CD8-positive, alpha-beta memory T cell (primary cell): ENCODE results near the gene NPSR1. TPM values are rescaled to one million over a fixed set of nuclear protein-coding genes. Genes with fewer than 3 reads are reported as not detected.

Experiments used
- CTCF ChIA-PET: fragments of 350-600 bp; sonication (Branson Sonifier 250); formaldehyde crosslinking; loops from one replicate; lab custom pipeline; 2021; ENCODE audit warnings: antibody characterized with exemption; lab: Charles Lee
- POLR2A ChIA-PET: fragments of 350-600 bp; sonication (Branson Sonifier 250); formaldehyde crosslinking; loops from one replicate; lab custom pipeline; 2021; ENCODE audit warnings: antibody characterized with exemption; lab: Charles Lee
- DNase-seq, 5 donors: peaks; one replicate each; pipeline versions ENCODE4 v3.0.0 to v3.0.0-alpha.2; 2020 to 2022; ENCODE audit warnings: mixed read lengths in 1 of 5
- H3K27ac ChIP-seq: one replicate; pipeline ENCODE4 v1.7.0; 2013; ENCODE audit warnings: low read depth, mild to moderate bottlenecking, low read length, moderate library complexity
- H3K27me3 ChIP-seq: 2 replicates; pipeline ENCODE4 v1.7.0; 2013; ENCODE audit warnings: low read length, mild to moderate bottlenecking; ENCODE audit not compliant: insufficient read depth, poor library complexity, severe bottlenecking
- H3K36me3 ChIP-seq: 2 replicates; pipeline ENCODE4 v1.7.0; 2013; ENCODE audit warnings: mild to moderate bottlenecking, low read length, moderate library complexity; ENCODE audit not compliant: insufficient read depth
- H3K4me1 ChIP-seq: 2 replicates; pipeline ENCODE4 v1.7.0; 2013; ENCODE audit warnings: mild to moderate bottlenecking, low read length, moderate library complexity; ENCODE audit not compliant: insufficient read depth
- H3K4me3 ChIP-seq: 2 replicates; pipeline ENCODE4 v1.7.0; 2013; ENCODE audit warnings: mild to moderate bottlenecking, low read length
- H3K9me3 ChIP-seq: 2 replicates; pipeline ENCODE4 v1.7.0; 2013; ENCODE audit warnings: mild to moderate bottlenecking, low read length
- H3K27ac Mint-ChIP-seq, 8 donors: one replicate each; pipeline ENCODE4 v1.8.0; 2020 to 2021; ENCODE audit warnings: mixed read lengths in 8 of 8, mild to moderate bottlenecking in 6 of 8, inconsistent platforms in 3 of 8, moderate library complexity in 3 of 8
- H3K27me3 Mint-ChIP-seq, 2 donors: one replicate each; pipeline ENCODE4 v1.8.0; 2020 to 2021; ENCODE audit warnings: mixed read lengths in 2 of 2, mild to moderate bottlenecking in 1 of 2, moderate library complexity in 1 of 2
- H3K36me3 Mint-ChIP-seq, 3 donors: one replicate each; pipeline ENCODE4 v1.8.0; 2020 to 2021; ENCODE audit warnings: mixed read lengths in 3 of 3, inconsistent platforms in 1 of 3, mild to moderate bottlenecking in 1 of 3
- H3K4me1 Mint-ChIP-seq, 3 donors: one replicate each; pipeline ENCODE4 v1.8.0; 2020 to 2021; ENCODE audit warnings: mixed read lengths in 3 of 3, inconsistent platforms in 1 of 3, mild to moderate bottlenecking in 1 of 3
- H3K4me3 Mint-ChIP-seq, 7 donors: one replicate each; pipeline ENCODE4 v1.8.0; 2020 to 2021; ENCODE audit warnings: mixed read lengths in 7 of 7, mild to moderate bottlenecking in 6 of 7, moderate library complexity in 4 of 7, inconsistent platforms in 2 of 7
- H3K9me3 Mint-ChIP-seq, 5 donors: one replicate each; pipeline ENCODE4 v1.8.0; 2020 to 2022; ENCODE audit warnings: mixed read lengths in 5 of 5, mild to moderate bottlenecking in 3 of 5, moderate library complexity in 2 of 5, inconsistent platforms in 1 of 5
- polyA plus RNA-seq: library from polyadenylated mRNA; unstranded; fragments of 300-500 nt; fragmentation: Illumina TruSeq; gene quantifications from one replicate; pipeline ENCODE4 v1.2.3, GENCODE V29; 2021
- total RNA-seq, 2 experiments: library from RNA; stranded (reverse); gene quantifications; one replicate each; pipeline ENCODE4 v1.2.3, GENCODE V29; 2021

Gene NPSR1
- total and polyA plus RNA-seq, 3 experiments from 2014 or later, result not detected

DNA sequence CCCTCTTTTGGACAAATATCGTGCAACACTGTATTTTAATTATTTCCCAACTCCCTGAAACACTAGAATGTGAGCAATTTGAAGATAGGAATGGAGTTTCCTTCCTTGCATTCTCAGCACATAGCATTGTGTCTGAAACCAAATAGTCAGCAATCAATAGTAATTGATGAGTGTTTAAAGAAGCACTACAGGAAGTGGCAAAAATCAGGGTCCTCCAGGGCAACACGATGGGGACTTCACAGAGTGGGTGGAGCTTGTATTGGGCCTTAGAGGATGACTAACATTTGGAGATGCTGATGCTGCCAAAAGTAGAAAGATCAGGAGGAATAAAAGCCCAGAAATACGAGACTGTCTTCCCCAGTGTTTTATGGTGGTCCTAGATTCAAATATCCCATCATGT lies 94.9 kb downstream of the NPSR1 start:
- H3K27me3 Mint-ChIP-seq, result peaks cover 2 to 6% of the 10 kb centered on the region in 2 donors
- POLR2A ChIA-PET, result no interaction called here

DNA sequence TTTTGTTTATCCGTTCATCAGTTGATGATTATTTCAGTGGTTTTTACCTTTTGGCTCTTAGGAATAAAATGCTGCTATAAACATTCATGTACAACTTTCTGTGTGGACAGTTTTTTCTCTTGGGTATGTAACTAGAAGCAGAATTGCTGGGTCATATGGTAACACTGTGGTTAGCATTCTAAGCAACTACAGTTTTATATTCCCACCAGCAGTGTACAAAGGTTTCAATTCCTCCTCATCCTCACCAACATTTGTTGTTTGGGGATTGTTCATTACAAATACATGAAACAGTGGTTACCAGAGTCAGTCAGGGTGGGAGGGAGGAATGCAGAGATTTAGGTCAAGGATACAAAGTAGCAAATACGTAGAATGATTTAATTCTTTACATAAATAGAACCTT lies 97.0 kb downstream of the NPSR1 start:
- ChIA-PET CTCF (no interaction called here), POLR2A (no interaction called here)
- Histone ChIP-seq H3K9me3 (no peaks in the 10 kb centered on the region), H3K4me3 (no peak overlapping the region), H3K4me1 (no peaks in the 10 kb centered on the region), H3K27me3 (no peaks in the 10 kb centered on the region), H3K27ac (no peak overlapping the region), H3K36me3 (no peaks in the 10 kb centered on the region)
- Mint-ChIP-seq H3K27me3 (peaks cover 6% of the 10 kb centered on the region in 2 donors), H3K36me3 (no peaks in the 10 kb centered on the region), H3K4me1 (no peaks in the 10 kb centered on the region), H3K9me3 (no peaks in the 10 kb centered on the region), H3K27ac (no peak overlapping the region), H3K4me3 (no peak overlapping the region)
- DNase-seq, result no peak

More for the DNA sequence above, 94.9 kb downstream of the NPSR1 start:
- Mint-ChIP-seq H3K9me3 (no peaks in the 10 kb centered on the region), H3K36me3 (no peaks in the 10 kb centered on the region), H3K27ac (peak overlapping the region in 2 of 8 donors; percentile 18 to 81), H3K4me3 (no peak overlapping the region), H3K4me1 (no peaks in the 10 kb centered on the region)
- H3K9me3 ChIP-seq, result no peaks in the 10 kb centered on the region
- H3K4me3 ChIP-seq, result no peak overlapping the region
- H3K27me3 ChIP-seq, result no peaks in the 10 kb centered on the region
- CTCF ChIA-PET, result no interaction called here
- H3K27ac ChIP-seq, result no peak overlapping the region
- H3K4me1 ChIP-seq, result no peaks in the 10 kb centered on the region
- H3K36me3 ChIP-seq, result no peaks in the 10 kb centered on the region
- DNase-seq, result no peak

DNA sequence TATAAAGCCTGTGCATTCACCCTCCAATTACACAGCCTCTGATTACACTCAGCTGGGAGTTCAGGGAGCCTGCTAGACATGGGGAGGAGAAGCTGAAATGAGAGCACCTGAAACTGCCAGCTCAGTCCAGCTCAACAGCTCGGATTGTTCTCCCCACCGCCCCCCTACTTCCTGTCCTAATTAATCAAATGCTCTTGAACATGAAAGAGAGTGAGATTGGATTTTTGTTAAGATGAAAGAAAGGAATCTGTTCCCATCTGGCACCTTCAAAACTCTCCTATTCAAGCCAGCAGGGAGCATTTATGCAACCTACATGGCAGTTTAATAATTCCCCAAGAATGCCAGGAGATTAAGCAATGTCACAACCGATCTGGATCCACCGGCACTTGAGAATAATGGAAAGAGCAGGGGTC lies 98.0 kb downstream of the NPSR1 start:
- Mint-ChIP-seq H3K27me3 (peaks cover 6 to 14% of the 10 kb centered on the region in 2 donors), H3K4me1 (no peaks in the 10 kb centered on the region), H3K4me3 (no peak overlapping the region), H3K9me3 (no peaks in the 10 kb centered on the region), H3K36me3 (no peaks in the 10 kb centered on the region), H3K27ac (no peak overlapping the region)
- Histone ChIP-seq H3K27me3 (no peaks in the 10 kb centered on the region), H3K4me3 (no peak overlapping the region), H3K9me3 (no peaks in the 10 kb centered on the region), H3K4me1 (no peaks in the 10 kb centered on the region), H3K27ac (no peak overlapping the region), H3K36me3 (no peaks in the 10 kb centered on the region)
- ChIA-PET CTCF (no interaction called here), POLR2A (no interaction called here)
- no peak for DNase-seq

DNA sequence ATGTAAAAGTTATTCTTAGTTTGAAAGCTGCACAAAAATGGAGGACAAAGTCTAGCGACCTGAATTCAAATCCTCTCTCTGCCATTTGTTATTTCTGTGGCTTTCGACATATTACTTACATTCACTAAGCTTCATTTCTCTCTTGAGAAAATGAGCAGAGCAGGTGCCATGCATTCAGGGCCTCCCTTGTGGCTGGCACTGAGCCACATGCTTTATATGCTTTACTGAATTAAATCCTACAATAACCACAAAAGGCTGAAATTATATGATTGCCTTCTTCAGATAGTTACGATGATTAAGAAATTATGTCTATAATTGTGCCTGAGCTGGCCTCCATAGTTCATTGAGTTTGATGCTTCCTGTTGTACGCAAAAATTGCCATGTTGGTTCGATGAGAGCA lies 98.7 kb downstream of the NPSR1 start:
- DNase-seq, result no peak
- H3K36me3 ChIP-seq, result no peaks in the 10 kb centered on the region
- ChIA-PET CTCF (no interaction called here), POLR2A (no interaction called here)
- Mint-ChIP-seq H3K4me1 (no peaks in the 10 kb centered on the region), H3K27ac (no peak overlapping the region), H3K36me3 (no peaks in the 10 kb centered on the region), H3K27me3 (peaks cover 4 to 19% of the 10 kb centered on the region in 2 donors), H3K9me3 (no peaks in the 10 kb centered on the region), H3K4me3 (no peak overlapping the region)
- H3K27me3 ChIP-seq, result no peaks in the 10 kb centered on the region
- no peak overlapping the region for H3K4me3 ChIP-seq
- H3K27ac ChIP-seq, result no peak overlapping the region
- no peaks in the 10 kb centered on the region for H3K4me1 ChIP-seq
- H3K9me3 ChIP-seq, result no peaks in the 10 kb centered on the region

DNA sequence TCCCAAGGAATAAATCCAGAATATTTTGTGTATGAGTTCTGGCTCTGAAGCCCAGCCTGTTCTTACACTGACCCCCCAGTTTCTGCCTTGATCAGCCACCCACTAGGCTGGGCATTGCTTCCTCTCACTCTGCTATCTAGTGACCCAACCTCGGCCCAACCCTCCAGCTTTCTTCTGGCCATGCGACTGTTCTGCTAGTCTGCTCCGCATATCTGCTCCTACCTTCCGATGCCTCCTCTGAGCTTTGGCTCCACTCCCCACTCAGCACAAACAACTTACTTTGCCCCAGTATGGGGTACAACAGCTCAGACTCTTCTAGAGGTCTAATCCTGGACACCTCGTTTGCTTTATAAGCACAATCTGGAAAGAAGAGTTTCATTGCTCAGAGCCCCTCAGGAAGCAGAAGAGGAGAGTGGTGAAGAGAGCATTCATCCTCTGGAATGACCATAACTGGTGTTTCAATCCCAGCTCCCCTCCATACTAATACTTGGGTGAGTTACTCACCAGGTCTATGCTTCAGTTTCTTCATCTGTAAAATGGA lies 99.6 kb downstream of the NPSR1 start:
- Mint-ChIP-seq H3K27ac (no peak overlapping the region), H3K9me3 (no peaks in the 10 kb centered on the region), H3K4me3 (no peak overlapping the region), H3K36me3 (no peaks in the 10 kb centered on the region), H3K27me3 (peaks cover 4 to 23% of the 10 kb centered on the region in 2 donors), H3K4me1 (no peaks in the 10 kb centered on the region)
- CTCF ChIA-PET, result no interaction called here
- H3K27ac ChIP-seq, result no peak overlapping the region
- POLR2A ChIA-PET, result no interaction called here
- no peaks in the 10 kb centered on the region for H3K9me3 ChIP-seq
- no peaks in the 10 kb centered on the region for H3K27me3 ChIP-seq
- no peak for DNase-seq
- H3K36me3 ChIP-seq, result no peaks in the 10 kb centered on the region
- H3K4me1 ChIP-seq, result no peaks in the 10 kb centered on the region
- no peak overlapping the region for H3K4me3 ChIP-seq

DNA sequence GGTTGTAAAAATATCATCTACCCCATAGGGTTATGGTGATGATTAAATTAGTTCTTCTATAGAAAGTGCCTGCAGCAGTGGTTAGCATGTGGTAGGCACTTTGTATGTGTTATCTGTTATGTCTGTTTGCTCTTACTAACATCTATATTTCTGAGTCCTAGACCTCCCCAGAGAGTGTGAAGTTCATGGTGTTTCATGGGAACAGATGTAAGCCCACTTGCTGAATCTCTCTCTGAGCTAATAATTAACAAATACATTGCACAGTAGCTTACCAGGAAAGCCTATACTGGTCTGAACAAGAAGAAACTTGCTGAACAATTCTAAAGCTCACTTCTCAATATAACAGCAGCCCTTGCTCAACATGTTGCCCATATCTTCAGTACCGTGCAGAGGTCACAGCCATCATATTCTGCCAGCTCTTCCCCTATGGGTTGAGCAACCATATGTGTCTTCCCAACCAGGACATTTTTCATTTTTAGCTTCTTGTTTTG lies 100.1 kb downstream of the NPSR1 start:
- Histone ChIP-seq H3K4me1 (no peaks in the 10 kb centered on the region), H3K27me3 (no peaks in the 10 kb centered on the region), H3K27ac (no peak overlapping the region), H3K4me3 (no peak overlapping the region), H3K36me3 (no peaks in the 10 kb centered on the region), H3K9me3 (no peaks in the 10 kb centered on the region)
- Mint-ChIP-seq H3K4me3 (no peak overlapping the region), H3K4me1 (no peaks in the 10 kb centered on the region), H3K36me3 (no peaks in the 10 kb centered on the region), H3K27me3 (peaks cover 4 to 23% of the 10 kb centered on the region in 2 donors), H3K9me3 (no peaks in the 10 kb centered on the region), H3K27ac (no peak overlapping the region)
- POLR2A ChIA-PET, result no interaction called here
- DNase-seq, result no peak
- CTCF ChIA-PET, result no interaction called here

DNA sequence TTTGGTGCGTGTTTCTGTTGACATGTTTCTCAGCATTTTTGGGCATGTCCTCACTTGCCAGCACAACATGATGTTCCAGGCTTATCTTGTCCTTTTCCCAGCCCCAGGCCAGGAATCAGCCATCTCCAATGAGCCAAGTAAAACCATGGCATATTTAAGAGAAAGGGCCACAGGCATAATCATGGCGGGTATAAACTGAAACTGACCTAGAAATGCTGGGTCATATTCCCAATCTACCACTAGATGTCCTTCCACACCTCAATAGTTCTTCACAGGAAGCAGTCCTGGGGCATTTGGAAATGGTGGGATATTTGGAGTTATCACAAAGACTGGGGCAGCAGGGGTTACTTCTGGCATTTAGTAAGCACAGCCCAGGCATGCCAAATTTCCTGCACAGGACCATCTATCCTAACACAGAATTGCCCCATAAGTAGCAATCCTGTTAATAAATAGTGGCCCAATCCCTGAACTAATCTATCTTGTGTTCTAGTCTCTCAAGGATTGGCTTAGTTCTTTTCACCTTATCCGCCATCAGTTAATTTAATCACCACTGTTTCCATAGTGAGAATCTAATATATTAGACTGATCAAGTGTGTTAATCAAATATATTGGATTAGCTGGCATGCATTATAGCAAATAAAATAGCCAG lies 101.6 kb downstream of the NPSR1 start:
- no peaks in the 10 kb centered on the region for H3K27me3 ChIP-seq
- CTCF ChIA-PET, result no interaction called here
- peaks cover 4 to 28% of the 10 kb centered on the region in 2 donors for H3K27me3 Mint-ChIP-seq
- H3K4me1 ChIP-seq, result no peaks in the 10 kb centered on the region
- H3K36me3 Mint-ChIP-seq, result no peaks in the 10 kb centered on the region
- no peak overlapping the region for H3K4me3 ChIP-seq
- no peaks in the 10 kb centered on the region for H3K9me3 ChIP-seq
- H3K27ac Mint-ChIP-seq, result no peak overlapping the region
- H3K4me3 Mint-ChIP-seq, result no peak overlapping the region
- H3K36me3 ChIP-seq, result no peaks in the 10 kb centered on the region
- H3K9me3 Mint-ChIP-seq, result no peaks in the 10 kb centered on the region
- no peak for DNase-seq
- POLR2A ChIA-PET, result no interaction called here
- H3K4me1 Mint-ChIP-seq, result no peaks in the 10 kb centered on the region
- H3K27ac ChIP-seq, result no peak overlapping the region

DNA sequence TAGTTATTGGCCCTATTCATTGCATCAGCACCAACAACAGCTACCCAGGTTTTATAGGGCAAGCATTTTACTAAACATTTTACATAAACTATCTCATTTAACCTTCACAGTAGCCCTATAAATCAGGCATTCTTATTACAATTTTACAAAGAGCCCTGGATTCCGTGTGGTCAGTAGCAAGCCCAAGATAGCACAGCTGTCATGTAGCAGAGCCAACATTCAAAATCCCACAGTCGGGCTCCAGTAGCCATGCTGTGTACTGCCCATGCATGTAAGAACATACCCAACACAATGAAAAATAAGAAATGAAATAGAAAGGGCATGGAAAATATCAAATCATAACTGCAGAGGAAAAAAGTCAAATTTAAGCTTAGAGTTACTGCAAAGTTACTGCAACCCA lies 102.3 kb downstream of the NPSR1 start:
- no peak overlapping the region for H3K27ac Mint-ChIP-seq
- Histone ChIP-seq H3K36me3 (no peaks in the 10 kb centered on the region), H3K9me3 (no peaks in the 10 kb centered on the region), H3K27ac (no peak overlapping the region), H3K4me3 (no peak overlapping the region), H3K27me3 (no peaks in the 10 kb centered on the region), H3K4me1 (no peaks in the 10 kb centered on the region)
- ChIA-PET CTCF (no interaction called here), POLR2A (no interaction called here)
- H3K4me1 Mint-ChIP-seq, result no peaks in the 10 kb centered on the region
- H3K4me3 Mint-ChIP-seq, result no peak overlapping the region
- H3K36me3 Mint-ChIP-seq, result no peaks in the 10 kb centered on the region
- no peaks in the 10 kb centered on the region for H3K9me3 Mint-ChIP-seq
- peaks cover 6 to 28% of the 10 kb centered on the region in 2 donors for H3K27me3 Mint-ChIP-seq
- DNase-seq, result no peak
